GM12801 (cell line): ENCODE data around the gene SMU1.

Source experiments
- TF ChIP-seq, protein P1 (sequence below): IDR thresholded peaks from one replicate; pipeline ENCODE4 v1.5.1; 2011; ENCODE audit warnings: control low read depth; ENCODE audit not compliant: insufficient read length; ENCODE audit errors: extremely low read depth

The SMU1 gene

DNA sequence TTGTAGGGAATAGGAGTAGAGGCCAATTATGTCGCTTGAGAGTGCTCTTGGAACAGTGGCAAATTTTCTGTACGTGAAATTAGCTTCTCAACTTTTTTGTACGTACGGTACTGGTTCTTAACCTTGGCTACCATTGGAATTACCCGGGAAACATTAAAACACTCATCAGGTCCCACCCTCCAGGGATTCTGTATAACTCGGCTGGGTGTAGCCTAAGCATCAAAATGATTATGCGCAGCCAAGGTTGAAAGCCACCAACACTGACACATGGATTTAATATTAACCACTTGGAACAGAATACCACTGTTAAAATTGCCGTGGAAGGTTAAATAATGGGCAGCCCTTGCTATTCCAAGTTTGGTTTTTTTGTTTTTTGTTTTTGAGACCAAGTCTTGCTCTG, 34.0 kb downstream of the SMU1 start:
- TF ChIP-seq, protein P1, sequence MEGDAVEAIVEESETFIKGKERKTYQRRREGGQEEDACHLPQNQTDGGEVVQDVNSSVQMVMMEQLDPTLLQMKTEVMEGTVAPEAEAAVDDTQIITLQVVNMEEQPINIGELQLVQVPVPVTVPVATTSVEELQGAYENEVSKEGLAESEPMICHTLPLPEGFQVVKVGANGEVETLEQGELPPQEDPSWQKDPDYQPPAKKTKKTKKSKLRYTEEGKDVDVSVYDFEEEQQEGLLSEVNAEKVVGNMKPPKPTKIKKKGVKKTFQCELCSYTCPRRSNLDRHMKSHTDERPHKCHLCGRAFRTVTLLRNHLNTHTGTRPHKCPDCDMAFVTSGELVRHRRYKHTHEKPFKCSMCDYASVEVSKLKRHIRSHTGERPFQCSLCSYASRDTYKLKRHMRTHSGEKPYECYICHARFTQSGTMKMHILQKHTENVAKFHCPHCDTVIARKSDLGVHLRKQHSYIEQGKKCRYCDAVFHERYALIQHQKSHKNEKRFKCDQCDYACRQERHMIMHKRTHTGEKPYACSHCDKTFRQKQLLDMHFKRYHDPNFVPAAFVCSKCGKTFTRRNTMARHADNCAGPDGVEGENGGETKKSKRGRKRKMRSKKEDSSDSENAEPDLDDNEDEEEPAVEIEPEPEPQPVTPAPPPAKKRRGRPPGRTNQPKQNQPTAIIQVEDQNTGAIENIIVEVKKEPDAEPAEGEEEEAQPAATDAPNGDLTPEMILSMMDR = no peak

DNA sequence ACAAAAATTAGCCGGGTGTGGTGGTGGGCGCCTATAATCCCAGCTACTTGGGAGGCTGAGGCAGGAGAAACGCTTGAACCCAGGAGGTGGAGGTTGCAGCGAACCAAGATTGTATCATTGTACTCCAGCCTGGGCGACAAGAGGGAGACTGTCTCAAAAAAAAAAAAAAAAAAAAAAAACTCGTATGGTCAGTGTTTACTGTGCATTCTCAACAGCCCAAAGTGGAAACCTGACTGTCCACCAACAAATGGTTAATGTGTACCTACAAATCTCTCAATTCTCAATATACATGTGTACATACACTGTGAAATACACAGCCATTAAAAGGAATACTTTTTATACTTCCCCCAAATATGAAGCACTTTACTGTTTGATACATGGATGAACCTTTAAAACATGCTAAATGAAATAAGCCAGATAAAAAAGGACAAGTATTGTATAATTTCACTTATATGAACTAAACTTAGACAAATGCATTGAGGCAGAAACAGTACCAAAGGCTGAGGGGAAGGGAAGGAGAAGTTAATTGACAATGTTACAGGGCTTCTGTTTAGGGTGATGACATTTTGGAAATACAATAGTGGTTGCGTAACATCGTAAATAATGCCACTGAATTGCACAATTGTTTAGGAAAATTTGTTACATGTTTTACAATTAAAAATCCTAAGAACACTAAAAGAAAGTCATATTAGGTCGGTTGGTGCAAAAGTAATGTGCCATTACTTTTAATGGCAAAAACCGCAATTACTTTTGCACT, 34.9 kb downstream of the SMU1 start:
- TF ChIP-seq, protein P1 = no peak

DNA sequence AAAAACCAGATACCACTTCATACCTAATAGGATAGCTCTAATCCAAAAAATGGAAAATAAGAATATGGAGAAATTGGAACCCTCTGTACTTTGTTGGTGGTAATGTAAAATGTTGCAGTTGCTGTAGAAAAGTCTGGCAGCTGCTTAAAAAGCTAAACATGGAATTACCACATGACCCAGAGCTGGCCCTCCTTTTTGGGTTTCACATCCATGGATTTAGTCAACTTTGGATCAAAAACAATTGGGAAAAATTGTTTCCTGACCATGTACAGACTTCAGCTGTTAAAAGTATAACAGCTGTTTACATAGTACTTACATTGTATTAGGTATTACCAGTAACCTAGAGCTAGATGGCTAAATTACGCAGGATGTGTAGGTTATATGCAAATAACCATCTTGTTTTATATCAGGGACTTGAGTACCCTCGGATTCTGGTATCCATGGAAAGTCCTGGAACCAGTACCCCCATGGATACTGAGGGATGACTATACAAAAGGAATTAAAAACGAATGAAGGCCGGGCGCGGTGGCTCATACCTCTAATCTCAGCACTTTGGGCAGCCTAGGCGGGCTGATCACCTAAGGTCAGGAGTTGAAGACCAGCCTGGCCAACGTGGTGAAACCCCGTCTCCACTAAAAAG, 35.6 kb downstream of the SMU1 start:
- TF ChIP-seq, protein P1 = no peak

DNA sequence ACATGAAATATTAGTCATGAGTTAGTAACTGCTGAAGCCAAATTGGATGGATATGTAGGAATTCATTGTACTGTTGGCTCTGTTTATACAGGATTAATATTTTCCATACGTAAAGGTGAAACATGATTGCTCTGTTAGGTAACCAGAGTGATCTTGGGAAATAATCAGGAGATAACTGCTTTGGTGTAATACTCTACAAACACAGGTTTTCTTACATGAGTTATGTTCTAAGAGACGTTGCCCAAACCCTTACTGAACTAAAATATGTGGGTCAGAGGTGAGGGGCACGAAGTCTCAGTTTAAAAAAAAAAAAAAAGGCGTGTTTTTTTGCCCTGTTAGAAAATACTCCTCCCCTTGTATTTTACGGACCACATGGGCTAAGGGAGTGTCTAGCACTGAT, 43.6 kb downstream of the SMU1 start:
- TF ChIP-seq, protein P1 = no peak

DNA sequence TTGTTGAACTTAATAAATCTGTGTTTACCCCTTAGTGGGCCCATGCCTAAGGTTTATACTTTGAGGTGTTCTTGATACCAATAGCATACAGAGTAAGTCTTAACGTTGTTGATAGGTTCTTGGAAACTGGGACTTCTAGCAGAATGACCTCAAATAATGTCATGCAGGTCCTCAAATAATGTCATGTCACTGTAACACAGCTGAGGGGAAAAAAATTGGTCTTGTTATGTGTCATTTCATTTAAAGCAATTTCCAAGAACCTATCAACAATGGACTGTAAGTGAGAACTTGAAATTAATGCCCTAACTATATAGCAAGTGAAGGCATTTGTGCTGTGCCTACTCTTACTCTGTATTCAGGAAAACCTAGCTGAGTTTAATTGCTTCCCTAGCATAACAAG, 44.2 kb downstream of the SMU1 start:
- TF ChIP-seq, protein P1 = no peak

DNA sequence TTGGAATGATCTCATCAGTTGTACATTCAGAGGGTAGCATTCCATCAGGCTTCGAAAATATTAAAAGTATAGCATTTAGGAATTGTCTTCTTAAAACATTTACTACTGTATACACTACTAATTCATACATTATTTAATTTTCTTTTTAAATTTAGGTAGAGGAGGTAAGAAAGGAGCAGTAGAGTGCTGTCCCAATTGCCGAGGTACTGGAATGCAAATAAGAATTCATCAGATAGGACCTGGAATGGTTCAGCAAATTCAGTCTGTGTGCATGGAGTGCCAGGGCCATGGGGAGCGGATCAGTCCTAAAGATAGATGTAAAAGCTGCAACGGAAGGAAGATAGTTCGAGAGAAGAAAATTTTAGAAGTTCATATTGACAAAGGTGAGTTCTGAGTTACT, 46.2 kb downstream of the SMU1 start:
- TF ChIP-seq, protein P1 = no peak

DNA sequence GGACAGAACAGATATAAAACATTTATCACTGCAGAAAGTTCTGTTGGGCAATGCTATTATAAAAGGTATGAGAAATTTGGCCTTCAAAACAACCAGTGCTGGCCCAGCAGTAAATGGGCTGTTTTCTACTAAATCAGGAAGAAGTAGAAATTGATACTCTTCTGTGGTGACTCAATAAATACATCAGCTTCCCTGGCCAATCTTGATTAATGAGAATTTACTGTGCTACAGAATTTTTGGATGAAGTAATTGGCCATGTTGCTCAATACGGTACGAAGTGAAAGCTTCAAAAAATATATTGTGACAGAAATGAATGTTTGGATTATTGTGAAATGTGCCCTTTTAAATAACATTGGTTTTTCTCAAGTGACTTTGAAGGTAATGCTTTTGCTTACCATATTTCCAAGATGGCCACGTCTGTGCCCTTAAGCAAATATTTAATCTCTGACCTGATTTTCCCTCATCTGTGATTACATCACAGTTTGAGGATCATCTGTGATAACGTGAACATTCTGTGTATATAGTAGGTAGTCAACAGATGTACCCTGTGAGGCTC, 47.2 kb downstream of the SMU1 start:
- TF ChIP-seq, protein P1 = no peak
